Measurements from ENCODE around the gene TP53I13.
A peak's percentile ranks its signal among the peaks of the same experiment; 100 is the strongest.

The TP53I13 gene

DNA sequence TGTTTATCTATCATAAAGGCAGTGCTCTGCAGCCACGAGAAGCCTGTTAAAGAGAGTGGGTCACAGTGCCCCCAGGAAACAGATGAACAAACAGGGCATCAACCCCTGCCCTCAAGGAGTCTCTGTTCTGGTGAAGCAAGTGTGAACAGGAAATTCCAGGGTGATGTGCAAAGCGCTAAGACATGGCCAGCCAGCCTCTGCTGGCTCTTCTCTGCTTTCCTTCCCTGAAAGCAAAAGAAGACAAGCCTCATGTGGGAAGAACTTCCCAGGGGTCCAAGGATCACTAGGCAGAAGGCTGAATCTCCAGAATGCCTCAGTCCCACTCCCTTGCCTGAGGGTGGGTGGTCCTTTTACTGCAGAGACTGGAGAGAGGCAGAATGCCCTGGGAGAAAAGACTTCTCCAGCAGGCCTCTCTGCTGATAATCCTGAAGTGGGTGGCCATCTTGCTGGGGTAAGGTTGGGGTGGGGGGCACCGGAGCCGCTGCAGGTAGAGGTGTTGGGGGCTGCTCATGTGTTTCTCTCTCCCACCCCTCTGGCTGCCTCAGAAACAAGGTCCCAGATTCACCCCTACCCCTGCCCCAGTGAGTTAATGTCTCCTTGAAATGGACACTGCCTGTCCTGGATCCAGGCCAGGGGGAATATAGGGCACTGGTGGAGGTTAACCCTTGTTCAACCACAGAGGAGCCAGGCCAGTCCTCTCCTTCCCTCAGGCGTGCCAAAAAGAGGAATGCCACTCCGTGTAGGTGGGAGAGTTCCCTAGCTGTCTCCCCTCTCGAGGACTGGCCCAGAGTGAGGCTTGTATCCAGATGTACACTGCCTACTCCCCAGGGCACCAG, 26.8 kb downstream of the TP53I13 start:
- no peak for DNase-seq

DNA sequence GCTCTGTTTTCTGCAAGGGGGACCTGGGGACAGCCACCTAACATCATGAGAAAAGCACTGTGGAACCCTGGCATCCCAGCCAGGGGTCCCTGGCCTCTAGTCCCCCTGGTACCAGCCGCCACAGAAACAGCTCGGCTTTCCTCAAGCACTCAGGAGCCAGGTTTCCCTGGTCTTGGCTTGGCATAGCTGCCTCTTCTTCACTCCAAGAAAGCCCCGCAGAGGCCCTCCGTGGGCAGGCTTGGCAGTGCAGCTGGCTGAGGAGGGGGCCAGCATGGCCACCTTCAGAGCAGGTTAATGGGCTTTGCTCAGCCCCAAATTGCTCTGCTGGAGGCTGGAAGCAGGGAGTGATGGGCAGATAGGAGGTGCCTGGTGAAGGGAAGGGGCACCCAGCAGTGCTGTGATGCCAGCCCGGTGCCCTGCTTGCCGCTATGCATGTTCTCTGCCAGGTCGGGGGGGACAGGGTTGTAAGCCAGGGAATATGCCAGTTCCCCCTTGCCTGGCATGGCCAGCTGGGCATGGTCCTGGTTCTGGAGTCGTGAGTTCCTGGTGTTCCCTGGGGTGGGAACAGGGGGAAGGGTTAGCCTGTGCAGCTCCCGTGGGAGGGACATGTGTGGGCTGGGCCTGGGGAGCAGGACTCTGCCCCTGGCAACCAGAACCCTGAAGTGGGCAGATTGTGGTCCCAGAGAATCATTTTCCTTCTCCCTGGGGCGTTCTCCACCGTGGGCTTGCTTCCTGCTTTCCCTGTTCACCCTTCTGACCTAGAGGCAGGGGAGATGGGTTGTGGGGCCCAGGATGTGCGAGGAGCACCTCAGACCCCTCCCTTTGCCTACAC, 27.7 kb downstream of the TP53I13 start:
- no peak for DNase-seq

GRCh38 chr17:29596811-29597210, 28.3 kb downstream of the TP53I13 start:
- DNase-seq: no peak

DNA sequence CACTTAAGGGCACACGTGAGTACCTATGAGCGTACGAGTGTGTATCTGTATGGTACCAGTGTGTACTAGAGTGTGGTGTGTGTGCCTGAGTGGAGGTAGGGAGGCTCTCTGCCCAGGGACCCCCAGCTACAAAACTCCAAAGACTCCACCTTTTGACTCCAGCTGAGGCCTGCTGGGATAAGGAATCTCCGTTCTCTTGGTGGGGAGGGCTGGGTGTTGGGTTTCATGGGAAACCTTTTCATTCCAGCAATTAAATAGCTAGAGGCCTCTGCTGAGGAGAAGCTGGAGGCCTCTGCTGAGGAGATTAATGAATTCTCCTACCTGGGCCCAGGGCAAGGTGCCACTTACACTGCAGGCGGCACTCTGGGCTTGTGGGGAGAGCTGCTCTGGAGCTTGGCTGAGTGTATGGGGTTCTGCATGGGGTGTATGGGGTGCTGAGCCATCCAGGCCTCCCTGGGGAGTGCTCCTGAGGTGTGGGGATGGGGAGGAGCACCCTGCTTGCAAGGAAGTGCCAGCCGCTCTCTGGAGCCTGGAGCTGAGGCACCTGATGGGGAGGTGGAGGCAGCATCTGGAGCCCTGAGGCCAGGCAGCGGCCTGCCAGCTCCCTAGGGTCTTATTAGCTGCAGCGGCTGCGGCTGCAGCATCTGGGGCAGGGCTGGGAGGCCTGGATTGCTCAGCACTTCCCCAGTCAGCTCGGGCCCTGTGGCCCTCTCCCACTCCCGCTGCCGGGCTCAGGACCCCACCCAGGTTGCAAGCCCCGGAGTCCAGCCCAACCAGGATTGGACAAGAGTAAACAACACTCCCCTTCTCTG, 29.1 kb downstream of the TP53I13 start:
- DNase-seq: no peak

DNA sequence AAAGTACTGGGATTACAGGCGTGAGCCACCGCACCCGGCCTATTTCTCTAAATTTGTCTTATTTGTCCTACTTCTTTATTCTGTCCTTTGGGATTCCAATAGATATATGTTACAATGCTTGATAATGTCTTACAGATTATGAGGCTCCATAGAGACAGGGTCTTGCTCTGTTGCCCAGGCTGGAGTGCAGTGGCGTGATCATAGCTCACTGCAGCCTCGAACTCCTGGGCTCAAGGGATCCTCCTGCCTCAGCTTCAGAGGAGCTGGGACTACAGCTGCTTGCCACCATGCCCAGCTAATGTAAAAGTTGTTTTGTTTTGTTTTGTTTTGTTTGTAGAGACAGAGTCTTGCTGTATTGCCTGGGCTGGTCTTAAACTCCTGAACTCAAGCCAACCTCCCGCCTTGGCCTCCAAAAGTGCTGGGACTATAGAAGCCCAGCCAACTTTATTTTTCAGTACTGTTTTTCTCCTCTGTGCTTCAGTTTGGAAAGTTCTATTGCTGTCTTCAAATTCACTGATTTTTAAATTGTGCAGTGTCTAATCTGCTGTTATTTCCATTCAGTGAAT, 34.7 kb downstream of the TP53I13 start:
- no peak for DNase-seq

GRCh38 chr17:29607557-29608195, 39.2 kb downstream of the TP53I13 start:
- no peak for DNase-seq

GRCh38 chr17:29608986-29609385, 40.5 kb downstream of the TP53I13 start:
- DNase-seq: no peak

DNA sequence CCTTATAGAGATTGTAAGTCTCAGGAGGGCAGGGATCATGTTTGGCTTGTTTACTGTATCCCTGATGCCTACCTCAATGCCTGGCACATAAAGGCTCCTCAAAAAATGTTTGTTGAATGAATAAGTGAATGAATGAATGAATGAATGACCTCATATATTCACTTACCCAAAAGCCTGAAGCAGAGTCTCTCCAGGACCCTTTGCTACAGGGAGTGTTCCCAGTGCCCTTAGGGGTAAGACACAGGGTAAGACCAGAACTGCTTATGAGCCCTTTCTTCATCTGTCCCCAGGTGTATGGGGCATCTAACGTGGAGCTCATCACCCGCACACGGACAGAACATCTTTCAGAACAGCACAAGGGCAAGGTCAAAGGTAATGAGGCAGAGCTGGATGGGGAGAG, 41.9 kb downstream of the TP53I13 start:
- no peak for DNase-seq

DNA sequence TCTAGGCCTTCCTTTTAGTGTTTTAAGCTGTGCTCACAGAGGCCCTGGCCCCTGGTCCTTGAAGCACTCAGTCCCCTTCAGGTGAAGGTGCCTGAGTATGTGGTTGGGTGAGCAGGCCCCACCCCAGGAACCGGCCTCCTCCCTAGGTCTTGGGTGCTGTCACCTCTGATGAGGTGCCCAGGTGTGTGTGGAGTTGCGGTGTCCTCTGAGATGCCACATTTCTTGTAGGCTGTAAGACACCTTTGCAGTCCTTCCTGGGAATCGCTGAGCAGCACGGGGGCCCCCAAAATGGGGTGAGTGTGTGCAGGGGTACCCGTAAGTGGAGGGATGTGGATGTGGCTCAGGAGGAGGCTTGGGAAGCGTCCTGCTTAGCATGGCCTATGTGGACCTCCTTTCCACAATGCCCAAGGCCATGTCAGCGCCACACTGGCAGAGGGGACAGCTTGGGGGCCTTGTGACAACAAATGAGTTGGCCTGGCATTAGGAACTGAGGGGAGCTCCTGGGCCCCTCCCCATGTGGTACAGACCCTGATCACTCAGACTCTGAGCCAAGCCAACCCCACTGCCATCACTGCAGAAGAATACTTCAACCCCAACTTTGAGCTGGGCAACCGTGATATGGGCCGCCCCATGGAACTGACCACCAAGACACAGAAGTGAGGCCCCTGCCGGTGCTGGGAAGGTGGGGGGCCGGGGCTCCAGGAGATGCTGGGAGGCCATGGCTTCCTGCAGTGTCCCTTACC, 43.0 kb downstream of the TP53I13 start:
- DNase-seq: no peak

DNA sequence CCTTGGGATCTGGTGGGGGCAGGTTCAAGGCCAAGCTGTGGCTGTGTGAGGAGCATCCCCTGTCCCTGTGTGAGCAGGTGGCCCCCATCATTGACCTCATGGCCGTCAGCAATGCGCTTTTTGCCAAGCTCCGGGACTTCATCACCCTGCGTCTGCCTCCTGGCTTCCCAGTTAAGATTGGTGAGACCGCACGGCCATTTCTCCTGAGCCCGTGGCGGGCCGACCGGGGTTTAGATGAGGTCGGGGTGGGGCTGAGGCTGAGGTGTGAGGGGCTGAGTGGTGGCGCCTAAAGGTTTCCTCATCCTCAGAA, 43.5 kb downstream of the TP53I13 start:
- DNase-seq: no peak

DNA sequence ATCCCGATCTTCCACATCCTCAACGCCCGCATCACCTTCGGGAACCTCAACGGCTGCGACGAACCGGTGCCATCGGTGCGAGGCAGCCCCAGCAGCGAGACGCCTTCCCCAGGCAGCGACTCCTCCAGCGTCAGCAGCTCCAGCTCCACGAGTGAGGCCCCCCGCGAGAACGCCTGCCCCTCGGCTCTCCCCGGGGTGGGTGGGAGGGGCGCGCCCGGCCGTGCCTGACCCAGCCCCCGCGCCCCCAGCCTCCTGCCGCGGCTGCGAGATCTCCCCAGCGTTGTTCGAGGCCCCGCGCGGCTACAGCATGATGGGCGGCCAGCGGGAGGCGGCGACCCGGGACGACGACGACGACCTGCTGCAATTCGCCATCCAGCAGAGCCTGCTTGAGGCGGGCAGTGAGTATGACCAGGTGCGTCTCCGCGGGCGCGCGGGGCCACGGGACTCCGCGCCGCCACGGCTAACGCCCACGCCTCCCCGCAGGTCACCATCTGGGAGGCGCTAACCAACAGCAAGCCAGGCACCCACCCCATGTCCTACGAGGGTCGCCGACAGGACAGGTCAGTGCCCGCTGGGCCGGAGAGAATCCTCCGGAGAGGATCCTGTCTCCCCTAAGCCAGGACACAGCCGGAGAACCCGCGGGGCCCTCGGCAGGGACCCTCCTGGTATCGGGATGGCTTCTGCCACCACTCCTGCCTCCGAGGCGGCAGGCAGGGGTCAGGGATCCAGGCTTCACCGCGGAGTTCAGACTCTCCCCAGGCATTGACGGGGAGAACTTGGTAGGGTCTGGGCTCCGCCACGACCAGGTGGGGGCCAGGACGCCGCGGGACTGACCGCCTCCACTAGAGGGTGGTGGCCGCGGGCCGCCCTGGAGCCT, 44.1 kb downstream of the TP53I13 start:
- no peak for DNase-seq

GRCh38 chr17:29613352-29613837, 44.9 kb downstream of the TP53I13 start:
- no peak for DNase-seq

DNA sequence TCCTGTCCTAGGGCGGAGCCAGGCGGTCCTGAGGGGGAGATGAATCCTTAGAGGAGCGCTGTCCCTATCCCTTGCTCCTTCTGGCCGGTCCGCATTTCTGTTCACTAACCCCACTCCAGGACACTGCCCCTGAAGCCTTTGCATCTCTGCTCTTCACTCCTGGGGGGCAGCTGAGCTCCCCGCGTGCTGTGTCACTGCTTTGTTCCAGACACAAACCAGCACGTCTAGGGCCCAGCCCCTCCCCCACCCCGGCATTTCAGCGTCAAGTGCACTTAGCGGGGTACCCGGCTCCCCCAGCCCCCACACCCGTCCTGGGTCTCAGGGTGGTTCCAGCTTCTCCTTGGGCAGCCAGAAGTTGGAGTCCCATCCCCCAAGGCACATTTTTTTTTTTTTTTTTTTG, 45.4 kb downstream of the TP53I13 start:
- no peak for DNase-seq

- DNase-seq: no peak
Observed at GRCh38 chr17:29614349-29615047, 46.0 kb downstream of the TP53I13 start.

GRCh38 chr17:29615048-29615385, 46.5 kb downstream of the TP53I13 start:
- no peak for DNase-seq

GRCh38 chr17:29615492-29616299, 47.2 kb downstream of the TP53I13 start:
- no peak for DNase-seq

DNA sequence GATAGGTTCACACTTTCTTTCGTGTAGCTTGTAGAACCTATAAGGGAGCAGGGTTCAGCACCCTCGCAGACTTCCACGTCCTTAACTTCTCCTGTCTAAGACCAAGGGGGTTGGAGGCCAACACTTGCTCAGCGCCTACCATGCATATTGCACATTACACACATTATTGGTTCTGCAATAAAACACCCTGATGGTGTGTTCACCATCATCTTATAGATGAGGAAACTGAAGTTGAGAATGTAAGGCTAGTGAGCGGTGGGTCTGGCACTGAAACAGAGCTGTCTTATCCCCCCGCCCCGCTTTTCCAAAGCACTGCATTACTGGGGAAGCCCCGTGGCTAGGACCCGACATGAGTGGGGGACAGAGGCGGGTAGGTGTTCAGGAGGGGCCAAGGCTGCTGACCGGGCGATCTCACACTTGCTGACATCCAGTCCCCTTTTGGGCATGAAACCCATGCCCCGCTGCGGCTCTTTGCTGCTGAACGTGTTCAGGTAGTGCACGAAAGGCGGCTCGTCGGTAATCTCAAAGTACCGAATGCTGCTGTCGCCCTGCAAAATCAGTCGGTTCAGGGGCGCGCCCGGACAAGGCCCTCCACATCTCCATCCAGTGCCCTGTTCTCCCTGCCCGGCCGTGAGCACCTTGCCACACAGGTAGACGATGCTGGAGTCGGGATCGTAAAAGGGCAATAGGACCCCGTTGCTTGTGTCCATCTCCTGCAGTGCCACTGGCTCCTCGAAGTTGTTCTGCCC, 48.0 kb downstream of the TP53I13 start:
- DNase-seq: no peak

DNA sequence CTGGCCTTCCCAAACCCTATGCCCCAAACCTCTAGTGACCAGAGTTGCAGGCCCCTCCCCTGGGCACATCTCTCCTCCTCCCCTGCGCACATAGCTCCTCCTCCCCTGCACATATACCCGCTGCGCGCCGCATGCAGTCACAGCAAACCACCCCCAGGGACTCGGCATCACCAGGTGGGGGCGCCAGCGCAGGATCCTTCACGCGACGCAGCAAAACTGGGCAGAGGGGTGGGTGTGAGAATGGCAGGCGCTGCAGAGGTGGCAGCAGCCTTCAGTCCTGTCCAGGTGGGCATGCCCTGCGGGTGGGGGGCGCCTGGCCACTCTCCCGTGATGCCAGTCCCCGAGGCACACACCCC, 48.6 kb downstream of the TP53I13 start:
- peak; percentile 35 for DNase-seq
